CD14-positive monocyte (primary cell): Measurements from ENCODE around the gene ERC1. TPM values are rescaled to one million over a fixed set of nuclear protein-coding genes. Genes with fewer than 3 reads are reported as not detected.

Experiments
- DNase-seq, 3 donors: peaks; one replicate each; pipeline ENCODE4 v3.0.0-alpha.2; 2011 to 2022
- H2AFZ ChIP-seq: 2 replicates; pipeline ENCODE4 v1.6.0; 2012; ENCODE audit warnings: mild to moderate bottlenecking, low read depth, low read length, inconsistent platforms; ENCODE audit not compliant: insufficient read depth, poor library complexity, severe bottlenecking
- H3K27ac ChIP-seq, 2 donors: 1 replicate in 1 of 2; 2 replicates in 1 of 2; pipeline ENCODE4 v1.5.1; 2012 to 2013; ENCODE audit warnings: low read length in 2 of 2, control low read depth in 1 of 2, inconsistent platforms in 1 of 2, low read depth in 1 of 2, mild to moderate bottlenecking in 1 of 2
- H3K27me3 ChIP-seq, 2 donors: one replicate each; pipeline versions ENCODE4 v1.6.0 to v1.6.1; 2011 to 2013; ENCODE audit warnings: low read length in 2 of 2; ENCODE audit not compliant: control insufficient read depth in 2 of 2, insufficient read depth in 2 of 2
- H3K36me3 ChIP-seq, 2 donors: replicated peaks in 1 of 2; 1 replicate in 1 of 2; 2 replicates in 1 of 2; pipeline versions ENCODE4 v1.5.1 to v1.6.1; 2012 to 2013; ENCODE audit warnings: low read length in 2 of 2, control low read depth in 1 of 2, inconsistent platforms in 1 of 2, mild to moderate bottlenecking in 1 of 2; ENCODE audit not compliant: insufficient read depth in 2 of 2, control insufficient read depth in 1 of 2
- H3K4me1 ChIP-seq, 2 donors: 1 replicate in 1 of 2; 2 replicates in 1 of 2; pipeline versions ENCODE4 v1.5.1 to v1.6.1; 2012 to 2013; ENCODE audit warnings: low read length in 2 of 2, control low read depth in 1 of 2, inconsistent platforms in 1 of 2, mild to moderate bottlenecking in 1 of 2, moderate library complexity in 1 of 2; ENCODE audit not compliant: insufficient read depth in 2 of 2, control insufficient read depth in 1 of 2
- H3K4me2 ChIP-seq: replicated peaks from 2 replicates; pipeline ENCODE3; 2012; ENCODE audit warnings: low read length, moderate library complexity, mild to moderate bottlenecking; ENCODE audit not compliant: poor library complexity, severe bottlenecking; ENCODE audit errors: extremely low read depth
- H3K4me3 ChIP-seq, 3 experiments: fragments of 200-600 bp in 1 of 3; sonication (generic) in 1 of 3; replicated peaks in 1 of 3; 1 replicate in 2 of 3; 2 replicates in 1 of 3; pipeline ENCODE4 v1.5.1; 2011 to 2013; ENCODE audit warnings: low read length in 3 of 3, mild to moderate bottlenecking in 3 of 3, control low read depth in 2 of 3, low read depth in 2 of 3, inconsistent platforms in 1 of 3, moderate library complexity in 1 of 3
- H3K79me2 ChIP-seq: 2 replicates; pipeline ENCODE4 v1.6.0; 2012; ENCODE audit warnings: mild to moderate bottlenecking, control low read depth, inconsistent platforms, low read length, moderate library complexity; ENCODE audit not compliant: insufficient read depth
- H3K9ac ChIP-seq: 2 replicates; pipeline ENCODE4 v1.6.0; 2017; ENCODE audit warnings: low read length, mild to moderate bottlenecking; ENCODE audit not compliant: insufficient read depth, poor library complexity, severe bottlenecking
- H3K9me3 ChIP-seq, 2 donors: replicated peaks in 1 of 2; 1 replicate in 1 of 2; 2 replicates in 1 of 2; pipeline versions ENCODE4 v1.5.1 to v1.6.1; 2012 to 2013; ENCODE audit warnings: low read length in 2 of 2, control low read depth in 1 of 2; ENCODE audit not compliant: control insufficient read depth in 1 of 2, insufficient read depth in 1 of 2
- H4K20me1 ChIP-seq: 2 replicates; pipeline ENCODE4 v1.6.0; 2012; ENCODE audit warnings: mild to moderate bottlenecking, low read length, control low read depth, moderate library complexity; ENCODE audit not compliant: insufficient read depth
- H3K27ac Mint-ChIP-seq, 7 donors: one replicate each; pipeline ENCODE4 v1.8.0; 2020; ENCODE audit warnings: mild to moderate bottlenecking in 7 of 7, mixed read lengths in 7 of 7, moderate library complexity in 6 of 7, inconsistent platforms in 2 of 7
- H3K27me3 Mint-ChIP-seq, 3 donors: one replicate each; pipeline ENCODE4 v1.8.0; 2021 to 2022; ENCODE audit warnings: low read depth in 3 of 3, mild to moderate bottlenecking in 3 of 3, mixed read lengths in 3 of 3, moderate library complexity in 3 of 3, inconsistent platforms in 1 of 3
- H3K36me3 Mint-ChIP-seq, 2 donors: one replicate each; pipeline ENCODE4 v1.8.0; 2020; ENCODE audit warnings: mixed read lengths in 2 of 2, inconsistent platforms in 1 of 2, mild to moderate bottlenecking in 1 of 2
- H3K4me1 Mint-ChIP-seq: one replicate; pipeline ENCODE4 v1.8.0; 2020; ENCODE audit warnings: mild to moderate bottlenecking, mixed read lengths
- H3K4me3 Mint-ChIP-seq, 2 donors: one replicate each; pipeline ENCODE4 v1.8.0; 2020; ENCODE audit warnings: mild to moderate bottlenecking in 2 of 2, mixed read lengths in 2 of 2, moderate library complexity in 1 of 2
- H3K9me3 Mint-ChIP-seq, 7 donors: one replicate each; pipeline ENCODE4 v1.8.0; 2020 to 2022; ENCODE audit warnings: mixed read lengths in 7 of 7, mild to moderate bottlenecking in 6 of 7, moderate library complexity in 6 of 7, inconsistent platforms in 2 of 7
- CTCF ChIP-seq: fragments of 200-600 bp; IDR thresholded peaks from one replicate; pipeline ENCODE4 v1.8.0; 2022; ENCODE audit warnings: antibody characterized with exemption, mild to moderate bottlenecking
- WGBS: methylation state at CpG from one replicate; pipeline ENCODE4 v1.1.5; 2013; ENCODE audit warnings: missing lambda C conversion rate; ENCODE audit not compliant: insufficient coverage; 5-methylcytosine and 5-hydroxymethylcytosine counted together
- intact Hi-C, 2 donors: fragments of 100-400 bp; cut with micrococcal nuclease; formaldehyde crosslinking; loops; one replicate each; pipeline versions ENCODE4 v1.15.0 to v1.15.1; 2023
- polyA plus RNA-seq, 3 donors: library from polyadenylated mRNA; depleted of rRNA in 1 of 3; unstranded in 2 of 3; stranded (reverse) in 1 of 3; fragments of 300-500 nt in 2 of 3; fragments of >200 nt in 1 of 3; fragmentation: Illumina TruSeq in 2 of 3; gene quantifications; 1 replicate in 2 of 3; 2 replicates in 1 of 3; pipeline ENCODE4 v1.2.3, GENCODE V29; 2012 to 2021

Gene ERC1
- polyA plus RNA-seq, 3 donors, result 4.0 to 14.3 (median 5.1) TPM

- H3K4me3 Mint-ChIP-seq, result no peak overlapping the region
- Histone ChIP-seq H3K79me2 (no peaks in the 10 kb centered on the region), H3K27ac (no peak overlapping the region), H3K27me3 (no peaks in the 10 kb centered on the region), H3K9ac (no peak overlapping the region), H3K4me3 (no peak overlapping the region), H4K20me1 (no peaks in the 10 kb centered on the region), H3K9me3 (no peaks in the 10 kb centered on the region), H3K4me2 (no peak overlapping the region), H2AFZ (no peak overlapping the region), H3K36me3 (peaks cover 11 to 26% of the 10 kb centered on the region in 2 donors), H3K4me1 (no peaks in the 10 kb centered on the region)
- no peaks in the 10 kb centered on the region for H3K9me3 Mint-ChIP-seq
- H3K4me1 Mint-ChIP-seq, result no peaks in the 10 kb centered on the region
- no peak overlapping the region for H3K27ac Mint-ChIP-seq
- WGBS, result no CpG with 5 or more reads among the region's 2 CpGs
- no peak for DNase-seq
- intact Hi-C loops, result no loop called here
- H3K27me3 Mint-ChIP-seq, result peaks cover 0 to 2% (median 0%) of the 10 kb centered on the region in 3 donors
- peaks cover 40 to 45% of the 10 kb centered on the region in 2 donors for H3K36me3 Mint-ChIP-seq
- TF ChIP-seq CTCF, result no peak
Observed at GRCh38 chr12:1147821-1148220, 156.8 kb downstream of the ERC1 start.

GRCh38 chr12:1157046-1157445 lies 166.0 kb downstream of the ERC1 start:
- Histone ChIP-seq H4K20me1 (no peaks in the 10 kb centered on the region), H3K79me2 (no peaks in the 10 kb centered on the region), H3K9ac (no peak overlapping the region), H3K4me3 (no peak overlapping the region), H3K27me3 (no peaks in the 10 kb centered on the region), H3K27ac (no peak overlapping the region), H3K9me3 (no peaks in the 10 kb centered on the region), H3K36me3 (peaks cover 0 to 31% of the 10 kb centered on the region in 2 donors), H3K4me2 (no peak overlapping the region), H3K4me1 (no peaks in the 10 kb centered on the region), H2AFZ (no peak overlapping the region)
- H3K4me3 Mint-ChIP-seq, result no peak overlapping the region
- TF ChIP-seq CTCF, result no peak
- H3K36me3 Mint-ChIP-seq, result peaks cover 34 to 47% of the 10 kb centered on the region in 2 donors
- H3K4me1 Mint-ChIP-seq, result peaks cover 8% of the 10 kb centered on the region
- H3K27ac Mint-ChIP-seq, result no peak overlapping the region
- H3K9me3 Mint-ChIP-seq, result no peaks in the 10 kb centered on the region
- no peaks in the 10 kb centered on the region for H3K27me3 Mint-ChIP-seq
- DNase-seq, result no peak
- intact Hi-C loops, result no loop called here
- WGBS, result 90% methylated on average over 2 of the region's 3 CpGs
